NCI-H1105 treated with DMSO at 0.1 percent for 48 hours (cell line): ENCODE results near the gene CD83.
"Not testable (repeated sequence)": the region's sequence is repeated elsewhere in the genome, so short reads cannot be mapped to it uniquely, and the experiment has no call there.

ENCODE experiments used
- DNase-seq: peaks from one replicate; lab custom pipeline; 2025; lab: John Stamatoyannopoulos, UW

Gene CD83, protein sequence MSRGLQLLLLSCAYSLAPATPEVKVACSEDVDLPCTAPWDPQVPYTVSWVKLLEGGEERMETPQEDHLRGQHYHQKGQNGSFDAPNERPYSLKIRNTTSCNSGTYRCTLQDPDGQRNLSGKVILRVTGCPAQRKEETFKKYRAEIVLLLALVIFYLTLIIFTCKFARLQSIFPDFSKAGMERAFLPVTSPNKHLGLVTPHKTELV

DNA sequence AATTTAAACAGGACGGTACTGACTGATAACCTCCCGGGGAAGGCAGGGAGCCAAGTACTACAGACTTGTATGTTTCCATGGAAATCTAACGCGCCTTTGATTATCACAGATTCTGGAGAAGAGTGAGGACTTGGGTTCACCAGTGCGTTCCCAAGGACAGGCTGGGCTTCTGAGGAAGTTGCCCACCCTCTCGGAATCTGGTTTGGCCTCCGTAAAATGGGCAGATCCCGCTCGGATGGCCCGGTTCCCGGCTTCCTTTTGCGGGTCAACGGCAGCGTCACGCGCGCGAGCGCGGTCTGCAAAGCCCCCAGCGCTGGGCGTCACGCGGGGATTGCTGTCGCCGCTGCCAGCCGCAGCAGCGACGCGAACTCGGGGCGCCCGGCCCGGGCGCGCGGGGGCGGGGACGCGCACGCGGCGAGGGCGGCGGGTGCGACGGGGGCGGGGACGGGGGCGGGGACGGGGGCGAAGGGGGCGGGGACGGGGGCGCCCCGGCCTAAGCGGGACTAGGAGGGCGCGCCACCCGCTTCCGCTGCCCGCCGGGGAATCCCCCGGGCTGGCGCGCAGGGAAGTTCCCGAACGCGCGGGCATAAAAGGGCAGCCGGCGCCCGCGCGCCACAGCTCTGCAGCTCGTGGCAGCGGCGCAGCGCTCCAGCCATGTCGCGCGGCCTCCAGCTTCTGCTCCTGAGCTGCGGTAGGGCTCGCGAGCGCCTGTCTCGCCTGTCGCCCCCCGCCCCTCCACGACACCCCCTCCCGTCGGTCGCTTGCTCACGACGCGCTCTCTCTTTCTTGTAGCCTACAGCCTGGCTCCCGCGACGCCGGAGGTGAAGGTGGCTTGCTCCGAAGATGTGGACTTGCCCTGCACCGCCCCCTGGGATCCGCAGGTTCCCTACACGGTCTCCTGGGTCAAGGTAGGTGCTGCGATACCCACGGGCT is at the start of gene CD83:
CD83 (plus strand) TSS at position 615 of the 933 bp plus-strand sequence; CDS start at position 655, 40 bp downstream.
- DNase-seq, result peak; percentile 61

DNA sequence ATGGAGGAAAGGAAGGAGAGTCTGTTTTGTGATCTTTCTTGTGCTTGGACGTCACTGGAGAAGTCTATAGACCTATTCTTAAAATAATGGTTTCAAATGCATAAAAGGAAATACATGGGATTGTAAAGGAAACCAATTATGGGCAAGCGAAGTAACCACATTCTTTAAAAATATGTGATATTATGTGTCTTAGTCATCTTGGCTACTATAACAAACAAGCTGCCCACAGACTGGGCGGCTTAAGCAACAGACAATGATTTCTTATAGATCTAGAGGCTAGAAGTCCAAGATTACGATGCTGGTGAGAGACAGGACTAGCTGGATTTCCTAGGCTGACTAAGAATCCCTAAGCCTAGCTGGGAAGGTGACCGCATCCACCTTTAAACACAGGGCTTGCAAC is 49.4 kb upstream of the CD83 start:
- no peak for DNase-seq

DNA sequence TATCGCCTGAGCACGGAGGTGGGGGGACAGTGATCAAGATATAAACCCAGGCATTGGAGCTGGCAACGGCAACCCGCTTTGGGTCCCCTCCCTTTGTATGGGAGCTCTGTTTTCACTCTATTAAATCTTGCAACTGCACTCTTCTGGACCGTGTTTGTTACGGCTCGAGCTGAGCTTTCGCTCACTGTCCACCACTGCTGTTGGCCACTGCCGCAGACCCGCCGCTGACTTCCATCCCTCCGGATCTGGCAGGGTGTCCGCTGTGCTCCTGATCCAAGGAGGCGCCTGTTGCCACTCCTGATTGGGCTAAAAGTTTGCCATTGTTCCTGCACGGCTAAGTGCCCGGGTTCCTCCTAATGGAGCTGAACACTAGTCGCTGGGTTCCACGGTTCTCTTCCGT is 48.9 kb upstream of the CD83 start:
- no peak for DNase-seq

- DNase-seq, result no peak
Observed at GRCh38 chr6:14070457-14070856, 47.1 kb upstream of the CD83 start.

- DNase-seq, result no peak
Observed at GRCh38 chr6:14072084-14072483, 45.5 kb upstream of the CD83 start.

DNA sequence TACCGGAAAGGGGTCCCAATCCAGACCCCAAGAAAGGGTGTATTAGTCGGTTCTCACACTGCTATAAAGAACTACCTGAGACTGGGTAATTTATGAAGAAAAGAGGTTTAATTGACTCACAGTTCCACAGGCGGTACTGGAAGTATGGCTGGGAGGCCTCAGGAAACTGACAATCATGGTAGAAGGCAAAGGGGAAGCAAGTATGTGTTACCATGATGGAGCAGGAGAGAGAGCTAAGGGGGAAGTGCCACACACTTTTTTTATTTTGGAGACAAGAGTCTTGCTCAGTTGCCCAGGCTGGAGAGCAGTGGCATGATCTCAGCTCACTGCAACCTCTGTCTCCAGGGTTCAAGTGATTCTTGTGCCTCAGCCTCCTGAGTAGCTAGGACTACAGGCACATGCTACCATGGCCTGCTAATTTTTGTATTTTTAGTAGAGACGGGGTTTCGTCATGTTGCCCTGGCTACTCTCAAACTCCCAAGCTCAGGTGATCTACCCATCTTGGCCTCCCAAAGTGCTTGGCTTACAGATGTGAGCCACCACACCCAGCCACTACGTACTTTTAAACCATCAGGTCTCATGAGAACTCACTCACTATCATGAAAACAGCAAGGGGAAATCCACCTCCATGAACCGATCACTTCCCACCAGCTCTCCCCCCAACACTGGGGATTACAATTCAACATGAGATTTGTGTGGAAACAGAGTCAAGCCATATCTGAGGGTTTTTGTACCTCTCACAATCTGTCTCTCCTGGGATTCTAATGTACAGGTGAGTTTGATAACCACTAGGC is 43.8 kb upstream of the CD83 start:
- DNase-seq, result not testable (repeated sequence)

DNA sequence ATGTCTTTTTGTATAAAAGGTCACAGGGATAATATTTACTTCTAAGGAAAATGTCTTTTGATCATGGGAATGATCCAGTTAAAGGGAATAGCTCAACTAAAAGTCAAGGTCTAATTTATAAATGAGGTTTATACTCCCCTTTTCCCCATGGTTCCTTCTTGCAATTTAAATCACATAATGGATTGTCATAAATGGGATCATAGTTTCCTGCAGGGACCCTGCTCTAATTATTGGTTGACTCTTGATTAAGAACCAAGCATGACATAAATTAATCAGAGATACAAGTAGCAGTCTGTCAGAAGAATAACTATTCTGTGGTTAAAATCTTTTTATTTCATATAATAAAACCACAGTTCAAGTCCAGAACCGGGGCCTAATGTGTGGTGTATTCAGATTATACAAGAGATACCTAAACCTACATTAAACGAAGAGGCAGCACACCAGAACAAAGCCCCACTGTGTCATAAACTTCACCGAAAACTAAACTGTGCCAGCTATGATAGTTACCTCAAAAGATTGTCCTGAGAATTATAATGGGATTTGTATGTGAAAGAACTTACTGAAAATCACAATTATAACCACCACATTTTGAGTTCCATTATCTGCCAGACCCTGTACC is 43.0 kb upstream of the CD83 start:
- DNase-seq, result no peak

GRCh38 chr6:14075095-14075503 is 42.5 kb upstream of the CD83 start:
- DNase-seq, result no peak

- no peak for DNase-seq
Observed at GRCh38 chr6:14077193-14077867, 40.2 kb upstream of the CD83 start.

DNA sequence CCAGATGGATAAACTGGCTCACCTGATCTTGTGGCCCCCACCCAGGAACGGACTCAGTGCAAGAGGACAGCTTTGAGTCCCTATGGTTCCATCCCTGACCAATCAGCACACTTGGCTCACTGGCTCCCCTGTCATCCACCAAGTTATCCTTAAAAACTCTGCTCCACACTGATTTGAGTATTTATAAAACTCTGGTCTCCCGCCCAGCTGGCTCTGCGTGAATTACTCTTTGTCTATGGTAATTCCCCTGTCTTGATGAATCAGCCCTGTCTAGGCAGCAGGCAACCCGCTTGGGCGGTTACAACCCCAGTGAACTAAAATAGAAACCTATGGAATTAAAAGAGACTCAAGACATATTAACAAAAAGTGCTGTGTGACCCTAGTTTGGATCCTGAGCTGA is 38.1 kb upstream of the CD83 start:
- DNase-seq, result no peak

DNA sequence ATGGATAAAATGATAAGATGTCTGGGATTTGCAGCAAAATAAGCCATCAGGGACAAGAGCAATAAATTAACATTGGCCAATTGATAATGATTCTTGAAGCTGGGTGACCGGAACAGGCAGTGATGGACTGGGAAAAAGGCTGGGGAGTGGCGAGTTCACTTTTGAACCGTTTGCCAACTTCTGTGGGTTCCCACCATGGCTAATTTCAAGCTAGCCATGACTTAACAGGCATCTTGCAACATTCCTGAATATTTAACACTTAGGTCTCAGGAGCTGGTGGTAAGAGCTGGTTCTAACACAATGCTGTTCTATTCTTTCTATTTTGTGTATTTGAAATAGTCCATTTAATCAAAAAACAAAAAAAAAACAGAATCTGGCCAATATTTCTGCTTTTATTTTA is 37.6 kb upstream of the CD83 start:
- DNase-seq, result no peak

DNA sequence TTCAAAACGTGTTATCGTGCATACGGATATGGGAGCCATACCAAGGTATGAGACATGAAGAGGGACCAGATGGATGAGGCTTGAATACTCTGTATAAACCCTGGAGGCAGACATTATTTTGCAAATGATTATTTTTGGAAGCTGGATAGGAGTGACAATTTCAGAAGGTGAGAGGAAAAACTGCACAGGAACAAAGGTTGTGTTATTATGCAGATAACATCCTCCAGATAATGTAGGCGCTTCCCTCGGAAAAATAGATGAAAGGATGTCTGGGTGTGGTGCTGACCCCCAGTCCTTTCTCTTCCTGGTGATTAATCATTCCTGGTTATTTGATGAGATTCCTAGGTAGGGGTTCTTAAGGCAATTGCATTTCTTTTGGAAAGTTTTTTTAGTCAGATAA is 36.4 kb upstream of the CD83 start:
- DNase-seq, result no peak

- no peak for DNase-seq
Observed at GRCh38 chr6:14082771-14083170, 34.8 kb upstream of the CD83 start.

DNA sequence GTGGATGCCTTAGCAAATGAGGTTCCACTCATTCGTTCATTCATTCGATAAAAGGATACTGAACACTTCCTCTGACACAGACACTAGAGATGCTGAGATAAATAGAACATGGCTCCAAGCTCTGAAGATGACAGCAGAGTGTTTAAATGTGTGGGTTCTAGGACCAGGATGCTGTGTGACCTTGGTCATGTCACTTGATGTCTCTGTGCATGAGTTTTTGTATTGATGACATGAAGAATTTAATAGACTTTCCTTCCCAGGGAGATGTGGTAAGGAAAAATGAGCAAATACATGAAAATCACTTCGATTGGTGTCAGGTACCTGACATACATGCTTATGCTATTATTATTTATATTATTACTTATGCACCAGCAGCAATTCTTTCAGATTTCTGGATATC is 34.3 kb upstream of the CD83 start:
- no peak for DNase-seq

DNA sequence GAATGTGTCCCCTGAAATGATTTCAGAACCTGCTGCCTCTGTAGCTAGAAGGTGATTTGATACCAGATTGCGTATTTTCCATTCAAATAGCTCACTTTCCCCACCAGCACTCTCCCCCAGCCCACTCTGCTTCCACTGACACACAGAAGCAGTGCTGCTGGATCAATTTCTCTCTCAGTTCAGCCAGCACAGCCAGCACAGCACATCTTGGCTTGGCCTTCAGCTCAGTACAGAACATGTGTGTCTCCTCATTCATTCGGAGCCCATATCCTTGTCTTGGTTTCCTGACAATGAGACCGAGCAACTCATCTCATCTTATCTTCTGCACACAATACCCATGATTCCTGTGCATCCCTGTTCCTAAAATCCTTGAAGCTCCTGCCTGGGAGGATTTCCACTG is 33.8 kb upstream of the CD83 start:
- DNase-seq, result no peak

GRCh38 chr6:14084388-14084787 is 33.2 kb upstream of the CD83 start:
- DNase-seq, result no peak

DNA sequence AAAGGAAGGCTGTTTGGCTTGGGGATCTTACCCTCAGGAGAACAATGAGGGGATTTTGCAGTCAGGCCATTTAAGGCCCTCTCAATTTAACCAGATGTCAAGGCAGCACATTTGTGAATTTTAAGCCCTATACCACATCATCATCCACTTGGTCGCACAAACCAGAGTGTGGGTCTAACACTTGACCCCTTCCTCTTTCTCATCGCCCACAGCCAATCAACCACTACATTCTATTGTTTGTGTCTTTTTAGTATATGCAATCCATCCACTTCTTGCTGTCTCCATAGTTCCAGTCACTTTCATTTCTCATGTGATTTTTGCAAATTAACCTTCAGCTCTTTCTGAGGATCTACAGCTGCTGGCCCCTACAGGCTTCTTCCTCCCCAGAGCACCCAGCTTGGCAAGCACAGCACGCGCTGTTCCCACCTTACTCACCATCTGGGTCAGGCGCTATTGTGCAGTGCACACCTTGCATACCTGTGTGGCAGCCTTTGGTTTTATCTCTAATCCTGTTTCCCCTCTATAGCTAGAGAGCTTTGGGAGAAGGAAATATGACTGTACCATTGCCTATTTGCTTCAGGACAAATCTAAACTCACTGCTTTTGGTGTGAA is 32.3 kb upstream of the CD83 start:
- DNase-seq, result no peak

GRCh38 chr6:14086701-14087100 is 30.9 kb upstream of the CD83 start:
- no peak for DNase-seq

DNA sequence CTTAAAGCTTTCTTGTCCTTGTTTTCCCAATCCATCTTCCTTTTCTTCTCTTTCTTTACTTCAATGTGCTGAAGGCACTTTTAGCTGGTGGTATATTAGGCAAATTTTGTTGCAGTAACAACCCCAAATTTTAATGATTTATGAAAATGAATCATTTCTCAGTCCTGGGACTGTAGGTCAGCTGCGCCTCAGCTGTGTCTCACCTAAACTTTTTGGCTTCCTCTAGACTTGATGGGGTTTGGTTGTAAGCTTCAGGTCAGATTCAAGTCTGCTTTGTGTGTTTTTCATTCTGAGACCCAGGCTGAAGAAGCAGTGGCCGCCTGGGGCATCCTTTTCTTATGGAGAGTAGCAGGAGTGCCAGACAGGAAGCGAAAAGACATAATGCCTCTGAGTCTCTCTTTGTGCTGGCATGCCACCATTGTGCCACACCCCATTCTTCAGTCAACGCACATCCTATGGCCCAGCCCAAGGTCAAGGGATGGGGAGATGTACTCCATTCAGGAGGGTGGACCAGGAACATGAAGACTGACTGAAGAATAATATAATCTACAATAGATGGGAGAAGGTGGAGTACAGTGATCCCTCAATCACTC is 28.9 kb upstream of the CD83 start:
- no peak for DNase-seq

DNA sequence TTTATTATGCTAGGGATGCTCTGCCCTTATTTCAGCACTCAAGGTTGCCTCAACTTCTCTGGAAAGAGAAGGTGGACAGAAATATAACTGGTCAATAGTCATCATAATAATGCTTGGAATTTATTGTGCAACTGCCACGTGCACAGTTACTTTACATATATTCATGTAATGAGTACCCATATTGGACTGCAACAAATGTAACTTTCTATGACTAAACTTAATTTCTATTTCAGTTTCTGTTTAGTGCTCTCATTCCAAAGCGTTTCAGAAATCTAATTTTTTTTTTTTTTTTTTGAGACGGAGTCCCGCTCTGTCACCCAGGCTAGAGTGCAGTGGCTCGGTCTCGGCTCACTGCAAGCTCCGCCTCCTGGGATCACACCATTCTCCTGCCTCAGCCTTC is 28.3 kb upstream of the CD83 start:
- DNase-seq, result no peak
